H9 (cell line): ENCODE results near the gene SYNRG. TPM values are rescaled to one million over a fixed set of nuclear protein-coding genes. Genes with fewer than 3 reads are reported as not detected.

Experiments
- DNase-seq: peaks from one replicate; pipeline ENCODE4 v3.0.0-alpha.2; 2017
- H2AFZ ChIP-seq: one replicate; pipeline ENCODE4 v1.6.1; 2013; ENCODE audit warnings: mild to moderate bottlenecking, low read length, control low read depth, moderate library complexity
- H2AK5ac ChIP-seq: 2 replicates; pipeline ENCODE4 v1.6.1; 2013; ENCODE audit warnings: low read length, control low read depth, mixed read lengths; ENCODE audit not compliant: insufficient read length
- H2BK120ac ChIP-seq: one replicate; pipeline ENCODE4 v1.6.1; 2013; ENCODE audit warnings: low read depth, mild to moderate bottlenecking, low read length, control low read depth, inconsistent platforms; ENCODE audit not compliant: poor library complexity, severe bottlenecking
- H2BK12ac ChIP-seq: 2 replicates; pipeline ENCODE4 v1.6.1; 2013; ENCODE audit warnings: low read length, control low read depth, mixed read lengths, low read depth; ENCODE audit not compliant: insufficient read length
- H2BK15ac ChIP-seq: 2 replicates; pipeline ENCODE4 v1.6.1; 2013; ENCODE audit warnings: low read depth, low read length, control low read depth
- H2BK20ac ChIP-seq: one replicate; pipeline ENCODE4 v1.6.1; 2013; ENCODE audit warnings: low read depth, mild to moderate bottlenecking, low read length, control low read depth, inconsistent platforms; ENCODE audit not compliant: poor library complexity, severe bottlenecking
- H2BK5ac ChIP-seq: 2 replicates; pipeline ENCODE4 v1.6.1; 2013; ENCODE audit warnings: low read length, control low read depth, mixed read lengths; ENCODE audit not compliant: insufficient read length
- H3K14ac ChIP-seq: 2 replicates; pipeline ENCODE4 v1.6.1; 2013; ENCODE audit warnings: low read length, control low read depth; ENCODE audit not compliant: insufficient read depth
- H3K18ac ChIP-seq: 2 replicates; pipeline ENCODE4 v1.6.1; 2013; ENCODE audit warnings: low read depth, mild to moderate bottlenecking, mixed read lengths, low read length, control low read depth; ENCODE audit not compliant: insufficient read length
- H3K23ac ChIP-seq: 2 replicates; pipeline ENCODE4 v1.6.1; 2013; ENCODE audit warnings: low read length, control low read depth, mixed read lengths, low read depth; ENCODE audit not compliant: insufficient read length
- H3K23me2 ChIP-seq: 2 replicates; pipeline ENCODE4 v1.6.1; 2013; ENCODE audit warnings: low read depth, mild to moderate bottlenecking, mixed read lengths, low read length, control low read depth; ENCODE audit not compliant: insufficient read length, poor library complexity, severe bottlenecking
- H3K27ac ChIP-seq: 2 replicates; pipeline ENCODE4 v1.5.1; 2013; ENCODE audit warnings: low read length, control low read depth, mixed read lengths, low read depth; ENCODE audit not compliant: insufficient read length
- H3K27me3 ChIP-seq: 2 replicates; pipeline ENCODE4 v1.6.1; 2013; ENCODE audit warnings: low read length, control low read depth, inconsistent platforms; ENCODE audit not compliant: insufficient read depth
- H3K4ac ChIP-seq: 2 replicates; pipeline ENCODE4 v1.6.1; 2013; ENCODE audit warnings: low read depth, mild to moderate bottlenecking, control low read depth, inconsistent platforms, low read length, moderate library complexity
- H3K4me1 ChIP-seq: 2 replicates; pipeline ENCODE4 v1.6.1; 2013; ENCODE audit warnings: low read length, control low read depth, inconsistent platforms; ENCODE audit not compliant: insufficient read depth
- H3K4me2 ChIP-seq: 2 replicates; pipeline ENCODE4 v1.6.1; 2013; ENCODE audit warnings: low read length, control low read depth, mixed read lengths; ENCODE audit not compliant: insufficient read length, insufficient read depth
- H3K56ac ChIP-seq: 2 replicates; pipeline ENCODE4 v1.6.1; 2013; ENCODE audit warnings: low read depth, mild to moderate bottlenecking, mixed read lengths, low read length, control low read depth; ENCODE audit not compliant: insufficient read length
- H3K79me1 ChIP-seq: 2 replicates; pipeline ENCODE4 v1.6.1; 2013; ENCODE audit warnings: low read depth, mild to moderate bottlenecking, moderate library complexity, low read length, control low read depth, inconsistent platforms; ENCODE audit not compliant: insufficient read depth, poor library complexity, severe bottlenecking
- H3K79me2 ChIP-seq: 2 replicates; pipeline ENCODE4 v1.6.1; 2013; ENCODE audit warnings: low read length, control low read depth, inconsistent platforms; ENCODE audit not compliant: insufficient read depth
- H3K9ac ChIP-seq: 2 replicates; pipeline ENCODE4 v1.6.1; 2013; ENCODE audit warnings: low read length, control low read depth, mixed read lengths; ENCODE audit not compliant: insufficient read length; ENCODE audit errors: extremely low read depth
- H3K9me3 ChIP-seq: one replicate; pipeline ENCODE4 v1.6.1; 2013; ENCODE audit warnings: low read depth, low read length, inconsistent platforms; ENCODE audit not compliant: control insufficient read depth
- H3T11ph ChIP-seq: one replicate; pipeline ENCODE4 v1.6.1; 2013; ENCODE audit warnings: mild to moderate bottlenecking, low read length, control low read depth, inconsistent platforms
- H4K20me1 ChIP-seq: one replicate; pipeline ENCODE4 v1.6.1; 2013; ENCODE audit not compliant: control insufficient read depth, insufficient read length, insufficient read depth
- H4K5ac ChIP-seq: 2 replicates; pipeline ENCODE4 v1.6.1; 2013; ENCODE audit warnings: low read depth, mild to moderate bottlenecking, mixed read lengths, low read length, control low read depth; ENCODE audit not compliant: insufficient read length
- H4K8ac ChIP-seq: replicated peaks from 2 replicates; pipeline ENCODE4 v1.6.1; 2013; ENCODE audit warnings: low read length, control low read depth, mixed read lengths, low read depth; ENCODE audit not compliant: insufficient read length
- H4K91ac ChIP-seq: 2 replicates; pipeline ENCODE4 v1.6.1; 2013; ENCODE audit warnings: low read depth, mild to moderate bottlenecking, moderate library complexity, mixed read lengths, low read length, control low read depth; ENCODE audit not compliant: insufficient read length
- H3K27ac Mint-ChIP-seq, 3 experiments: 2 replicates in 2 of 3; 3 replicates in 1 of 3; pipeline ENCODE4 v1.8.0; 2020 to 2021; ENCODE audit warnings: mixed read lengths in 3 of 3, mild to moderate bottlenecking in 1 of 3, moderate library complexity in 1 of 3
- H3K27me3 Mint-ChIP-seq: 2 replicates; pipeline ENCODE4 v1.8.0; 2021; ENCODE audit warnings: low read depth, mild to moderate bottlenecking, moderate library complexity, mixed read lengths
- H3K36me3 Mint-ChIP-seq, 3 experiments: 2 replicates in 2 of 3; 3 replicates in 1 of 3; pipeline ENCODE4 v1.8.0; 2020 to 2021; ENCODE audit warnings: low read depth in 3 of 3, mixed read lengths in 3 of 3; ENCODE audit not compliant: insufficient read depth in 1 of 3
- H3K4me1 Mint-ChIP-seq, 2 experiments: 2 replicates each; pipeline ENCODE4 v1.8.0; 2020; ENCODE audit warnings: mixed read lengths in 2 of 2
- H3K4me3 Mint-ChIP-seq, 2 experiments: 2 replicates in 1 of 2; 3 replicates in 1 of 2; pipeline ENCODE4 v1.8.0; 2020 to 2021; ENCODE audit warnings: mild to moderate bottlenecking in 2 of 2, mixed read lengths in 2 of 2, moderate library complexity in 1 of 2
- H3K9me3 Mint-ChIP-seq, 2 experiments: 2 replicates in 1 of 2; 3 replicates in 1 of 2; pipeline ENCODE4 v1.8.0; 2020; ENCODE audit warnings: mild to moderate bottlenecking in 2 of 2, mixed read lengths in 2 of 2, moderate library complexity in 1 of 2
- CTCF ChIP-seq: fragments of 200-600 bp; sonication (generic); conservative IDR thresholded peaks from 3 replicates; pipeline ENCODE4 v1.8.0; 2021; ENCODE audit warnings: antibody characterized with exemption, mild to moderate bottlenecking
- WGBS: extraction: QIAGEN DNeasy Blood & Tissue Kit; methylation state at CpG from one replicate; pipeline ENCODE4 v1.1.7; 2013; ENCODE audit warnings: missing lambda C conversion rate, low lambda C conversion rate, mixed read lengths; ENCODE audit not compliant: insufficient read length; ENCODE audit errors: extremely low coverage; 5-methylcytosine and 5-hydroxymethylcytosine counted together
- total RNA-seq: library from RNA; stranded (reverse); gene quantifications from 2 replicates; pipeline ENCODE4 v1.2.1, GENCODE V29; 2021

SYNRG gene
- total RNA-seq, 1 experiment from 2014 or later: 30.5 TPM

GRCh38 chr17:37532756-37533155, 76.5 kb downstream of the SYNRG start:
- H3K27me3 Mint-ChIP-seq: no peaks in the 10 kb centered on the region

More at GRCh38 chr17:37532756-37533155, 76.5 kb downstream of the SYNRG start:
- H4K91ac ChIP-seq: no peak overlapping the region
- no peak overlapping the region for H3K56ac ChIP-seq
- Mint-ChIP-seq H3K4me1 (no peaks in the 10 kb centered on the region), H3K36me3 (peaks cover 7 to 40% (median 38%) of the 10 kb centered on the region in 3 experiments; a peak in 6 of 7 replicates), H3K9me3 (no peaks in the 10 kb centered on the region; a peak in 1 of 5 replicates), H3K4me3 (no peak overlapping the region), H3K27ac (no peak overlapping the region)
- WGBS: no CpG with 5 or more reads among the region's 3 CpGs
- H2AK5ac ChIP-seq: no peak overlapping the region
- H3K4me1 ChIP-seq: no peaks in the 10 kb centered on the region
- H2BK12ac ChIP-seq: no peak overlapping the region
- no peak overlapping the region for H3K4me2 ChIP-seq
- H3K18ac ChIP-seq: no peak overlapping the region
- no peaks in the 10 kb centered on the region for H3K9me3 ChIP-seq
- no peak overlapping the region for H3K4ac ChIP-seq
- H4K8ac ChIP-seq: no peak overlapping the region
- DNase-seq: no peak
- no peak overlapping the region for H2BK20ac ChIP-seq
- no peak overlapping the region for H2BK15ac ChIP-seq
- H3K79me2 ChIP-seq: no peaks in the 10 kb centered on the region
- H3T11ph ChIP-seq: no peak overlapping the region
- no peak for TF ChIP-seq CTCF
- no peaks in the 10 kb centered on the region for H3K27me3 ChIP-seq
- H3K23me2 ChIP-seq: no peaks in the 10 kb centered on the region
- no peaks in the 10 kb centered on the region for H4K20me1 ChIP-seq
- H2AFZ ChIP-seq: no peak overlapping the region
- no peak overlapping the region for H2BK120ac ChIP-seq
- no peak overlapping the region for H2BK5ac ChIP-seq
- H4K5ac ChIP-seq: no peak overlapping the region
- no peaks in the 10 kb centered on the region for H3K79me1 ChIP-seq
- H3K14ac ChIP-seq: no peak overlapping the region
- no peak overlapping the region for H3K9ac ChIP-seq
- H3K27ac ChIP-seq: no peak overlapping the region
- no peak overlapping the region for H3K23ac ChIP-seq
